Measurements from ENCODE around the gene PARD3.

DNA sequence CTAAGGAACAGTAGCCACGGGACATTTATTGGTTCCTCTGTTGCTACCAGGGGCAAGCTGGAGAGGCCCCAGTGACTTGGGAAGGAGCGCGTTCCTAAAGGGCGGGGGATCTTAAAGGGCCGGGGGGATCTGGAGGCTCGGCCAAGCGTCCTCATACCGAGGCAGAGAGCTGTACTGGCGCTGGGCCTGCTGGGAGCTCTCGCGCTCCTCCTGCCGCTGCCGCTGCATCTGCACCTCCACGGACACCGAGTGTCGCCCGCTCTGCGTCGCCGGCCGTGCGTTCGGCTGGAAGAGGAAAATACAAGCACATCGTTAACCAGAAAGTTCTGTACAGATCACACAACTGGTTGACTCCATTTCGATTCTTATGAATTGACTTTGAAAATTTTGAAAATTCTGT lies 695.6 kb downstream of the PARD3 start:
- TF ChIP-seq, protein P1, sequence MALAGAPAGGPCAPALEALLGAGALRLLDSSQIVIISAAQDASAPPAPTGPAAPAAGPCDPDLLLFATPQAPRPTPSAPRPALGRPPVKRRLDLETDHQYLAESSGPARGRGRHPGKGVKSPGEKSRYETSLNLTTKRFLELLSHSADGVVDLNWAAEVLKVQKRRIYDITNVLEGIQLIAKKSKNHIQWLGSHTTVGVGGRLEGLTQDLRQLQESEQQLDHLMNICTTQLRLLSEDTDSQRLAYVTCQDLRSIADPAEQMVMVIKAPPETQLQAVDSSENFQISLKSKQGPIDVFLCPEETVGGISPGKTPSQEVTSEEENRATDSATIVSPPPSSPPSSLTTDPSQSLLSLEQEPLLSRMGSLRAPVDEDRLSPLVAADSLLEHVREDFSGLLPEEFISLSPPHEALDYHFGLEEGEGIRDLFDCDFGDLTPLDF (CRISPR knock-in tag; IDR thresholded peaks at IDR 0.05), result no peak
- TF ChIP-seq, protein P2, sequence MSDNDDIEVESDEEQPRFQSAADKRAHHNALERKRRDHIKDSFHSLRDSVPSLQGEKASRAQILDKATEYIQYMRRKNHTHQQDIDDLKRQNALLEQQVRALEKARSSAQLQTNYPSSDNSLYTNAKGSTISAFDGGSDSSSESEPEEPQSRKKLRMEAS (CRISPR knock-in tag; IDR thresholded peaks at IDR 0.05), result no peak
- TF ChIP-seq GABPB1 (CRISPR knock-in tag; IDR thresholded peaks at IDR 0.05), result no peak
- TF ChIP-seq, protein P3, sequence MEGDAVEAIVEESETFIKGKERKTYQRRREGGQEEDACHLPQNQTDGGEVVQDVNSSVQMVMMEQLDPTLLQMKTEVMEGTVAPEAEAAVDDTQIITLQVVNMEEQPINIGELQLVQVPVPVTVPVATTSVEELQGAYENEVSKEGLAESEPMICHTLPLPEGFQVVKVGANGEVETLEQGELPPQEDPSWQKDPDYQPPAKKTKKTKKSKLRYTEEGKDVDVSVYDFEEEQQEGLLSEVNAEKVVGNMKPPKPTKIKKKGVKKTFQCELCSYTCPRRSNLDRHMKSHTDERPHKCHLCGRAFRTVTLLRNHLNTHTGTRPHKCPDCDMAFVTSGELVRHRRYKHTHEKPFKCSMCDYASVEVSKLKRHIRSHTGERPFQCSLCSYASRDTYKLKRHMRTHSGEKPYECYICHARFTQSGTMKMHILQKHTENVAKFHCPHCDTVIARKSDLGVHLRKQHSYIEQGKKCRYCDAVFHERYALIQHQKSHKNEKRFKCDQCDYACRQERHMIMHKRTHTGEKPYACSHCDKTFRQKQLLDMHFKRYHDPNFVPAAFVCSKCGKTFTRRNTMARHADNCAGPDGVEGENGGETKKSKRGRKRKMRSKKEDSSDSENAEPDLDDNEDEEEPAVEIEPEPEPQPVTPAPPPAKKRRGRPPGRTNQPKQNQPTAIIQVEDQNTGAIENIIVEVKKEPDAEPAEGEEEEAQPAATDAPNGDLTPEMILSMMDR (IDR thresholded peaks at IDR 0.05), result no peak
- TF ChIP-seq, protein P4, sequence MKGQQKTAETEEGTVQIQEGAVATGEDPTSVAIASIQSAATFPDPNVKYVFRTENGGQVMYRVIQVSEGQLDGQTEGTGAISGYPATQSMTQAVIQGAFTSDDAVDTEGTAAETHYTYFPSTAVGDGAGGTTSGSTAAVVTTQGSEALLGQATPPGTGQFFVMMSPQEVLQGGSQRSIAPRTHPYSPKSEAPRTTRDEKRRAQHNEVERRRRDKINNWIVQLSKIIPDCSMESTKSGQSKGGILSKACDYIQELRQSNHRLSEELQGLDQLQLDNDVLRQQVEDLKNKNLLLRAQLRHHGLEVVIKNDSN (CRISPR knock-in tag; IDR thresholded peaks at IDR 0.05), result no peak
- TF ChIP-seq FOXJ3 (CRISPR knock-in tag; IDR thresholded peaks at IDR 0.05; ENCODE audit: borderline replicate concordance), result no peak
